ENCODE measurements around the gene PRKCE.

- TF ChIP-seq CTCF (IDR thresholded peaks at IDR 0.05) (no peak), POLR2AphosphoS5 (IDR thresholded peaks at IDR 0.05) (no peak), POLR2A (IDR thresholded peaks at IDR 0.05) (no peak), EP300 (IDR thresholded peaks at IDR 0.05) (no peak)
These were observed 419.6 kb downstream of the PRKCE start for GRCh38 chr2:46071074-46071473.
